ENCODE results near the gene EIF4E2. TPM values are rescaled to one million over a fixed set of nuclear protein-coding genes. Genes with fewer than 3 reads are reported as not detected.
A peak's percentile ranks its signal among the peaks of the same experiment; 100 is the strongest.

EIF4E2 gene
- total RNA-seq, 1 donor from 2014 or later = 87.1 TPM

GRCh38 chr2:232534940-232535651 is 15.4 kb upstream of the EIF4E2 start:
- Mint-ChIP-seq H3K36me3 (ENCODE audit: low read depth) (no peaks in the 10 kb centered on the region), H3K27me3 (ENCODE audit: low read depth) (no peaks in the 10 kb centered on the region), H3K4me3 (ENCODE audit: unreplicated experiment) (no peak overlapping the region), H3K9me3 (ENCODE audit: low read depth) (peaks cover 6% of the 10 kb centered on the region), H3K27ac (ENCODE audit: unreplicated experiment) (no peak overlapping the region), H3K4me1 (ENCODE audit: low read depth) (no peaks in the 10 kb centered on the region)
- DNase-seq (ENCODE audit: low spot score) = peak; percentile 74
- TF ChIP-seq, protein P1, sequence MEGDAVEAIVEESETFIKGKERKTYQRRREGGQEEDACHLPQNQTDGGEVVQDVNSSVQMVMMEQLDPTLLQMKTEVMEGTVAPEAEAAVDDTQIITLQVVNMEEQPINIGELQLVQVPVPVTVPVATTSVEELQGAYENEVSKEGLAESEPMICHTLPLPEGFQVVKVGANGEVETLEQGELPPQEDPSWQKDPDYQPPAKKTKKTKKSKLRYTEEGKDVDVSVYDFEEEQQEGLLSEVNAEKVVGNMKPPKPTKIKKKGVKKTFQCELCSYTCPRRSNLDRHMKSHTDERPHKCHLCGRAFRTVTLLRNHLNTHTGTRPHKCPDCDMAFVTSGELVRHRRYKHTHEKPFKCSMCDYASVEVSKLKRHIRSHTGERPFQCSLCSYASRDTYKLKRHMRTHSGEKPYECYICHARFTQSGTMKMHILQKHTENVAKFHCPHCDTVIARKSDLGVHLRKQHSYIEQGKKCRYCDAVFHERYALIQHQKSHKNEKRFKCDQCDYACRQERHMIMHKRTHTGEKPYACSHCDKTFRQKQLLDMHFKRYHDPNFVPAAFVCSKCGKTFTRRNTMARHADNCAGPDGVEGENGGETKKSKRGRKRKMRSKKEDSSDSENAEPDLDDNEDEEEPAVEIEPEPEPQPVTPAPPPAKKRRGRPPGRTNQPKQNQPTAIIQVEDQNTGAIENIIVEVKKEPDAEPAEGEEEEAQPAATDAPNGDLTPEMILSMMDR (IDR thresholded peaks at IDR 0.05) = no peak

- TF ChIP-seq, protein P1 (IDR thresholded peaks at IDR 0.05) = no peak
- no peaks in the 10 kb centered on the region for H3K4me1 Mint-ChIP-seq (ENCODE audit: low read depth)
- H3K9me3 Mint-ChIP-seq (ENCODE audit: low read depth) = peaks cover 6% of the 10 kb centered on the region
- no peak overlapping the region for H3K27ac Mint-ChIP-seq (ENCODE audit: unreplicated experiment)
- no peak overlapping the region for H3K4me3 Mint-ChIP-seq (ENCODE audit: unreplicated experiment)
- DNase-seq (ENCODE audit: low spot score) = peak; percentile 24
- H3K27me3 Mint-ChIP-seq (ENCODE audit: low read depth) = no peaks in the 10 kb centered on the region
- no peaks in the 10 kb centered on the region for H3K36me3 Mint-ChIP-seq (ENCODE audit: low read depth)
These were observed 14.5 kb upstream of the EIF4E2 start for GRCh38 chr2:232535761-232536530.

DNA sequence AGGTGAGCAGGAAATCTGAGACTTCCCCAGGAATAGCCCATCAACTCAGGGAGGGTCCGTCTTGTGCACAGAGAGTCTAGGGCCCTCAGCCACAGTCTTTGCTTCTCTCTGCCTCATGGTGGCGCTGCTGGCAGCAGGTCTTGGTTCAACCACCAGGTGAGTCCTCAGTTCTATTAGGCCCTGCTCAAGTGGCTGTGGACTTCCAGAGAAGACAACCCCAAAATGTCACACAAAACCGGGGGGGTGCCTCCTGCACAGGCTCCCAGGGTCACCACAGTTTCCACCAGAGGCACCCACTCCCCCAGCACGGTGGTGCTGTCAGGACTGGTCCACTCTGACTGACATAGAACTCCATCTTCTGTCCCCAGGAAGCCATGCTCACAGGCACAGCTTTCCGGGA is 13.4 kb upstream of the EIF4E2 start:
- Mint-ChIP-seq H3K27me3 (ENCODE audit: low read depth) (no peaks in the 10 kb centered on the region), H3K27ac (ENCODE audit: unreplicated experiment) (no peak overlapping the region), H3K4me1 (ENCODE audit: low read depth) (no peaks in the 10 kb centered on the region), H3K4me3 (ENCODE audit: unreplicated experiment) (no peak overlapping the region), H3K36me3 (ENCODE audit: low read depth) (no peaks in the 10 kb centered on the region), H3K9me3 (ENCODE audit: low read depth) (peaks cover 6% of the 10 kb centered on the region)
- DNase-seq (ENCODE audit: low spot score) = peak; percentile 70
- TF ChIP-seq, protein P1 (IDR thresholded peaks at IDR 0.05) = peak; percentile 34

- peaks cover 6% of the 10 kb centered on the region for H3K9me3 Mint-ChIP-seq (ENCODE audit: low read depth)
- H3K36me3 Mint-ChIP-seq (ENCODE audit: low read depth) = no peaks in the 10 kb centered on the region
- DNase-seq (ENCODE audit: low spot score) = peak; percentile 39
- no peaks in the 10 kb centered on the region for H3K4me1 Mint-ChIP-seq (ENCODE audit: low read depth)
- no peaks in the 10 kb centered on the region for H3K27me3 Mint-ChIP-seq (ENCODE audit: low read depth)
- H3K4me3 Mint-ChIP-seq (ENCODE audit: unreplicated experiment) = no peak overlapping the region
- H3K27ac Mint-ChIP-seq (ENCODE audit: unreplicated experiment) = no peak overlapping the region
- TF ChIP-seq, protein P1 (IDR thresholded peaks at IDR 0.05) = no peak
These were observed 13.0 kb upstream of the EIF4E2 start for GRCh38 chr2:232537499-232537898.

- Mint-ChIP-seq H3K9me3 (ENCODE audit: low read depth) (peaks cover 6% of the 10 kb centered on the region), H3K4me3 (ENCODE audit: unreplicated experiment) (no peak overlapping the region), H3K36me3 (ENCODE audit: low read depth) (no peaks in the 10 kb centered on the region), H3K4me1 (ENCODE audit: low read depth) (no peaks in the 10 kb centered on the region), H3K27ac (ENCODE audit: unreplicated experiment) (no peak overlapping the region), H3K27me3 (ENCODE audit: low read depth) (no peaks in the 10 kb centered on the region)
- peak; percentile 26 for DNase-seq (ENCODE audit: low spot score)
- TF ChIP-seq, protein P1 (IDR thresholded peaks at IDR 0.05) = no peak
These were observed 11.8 kb upstream of the EIF4E2 start for GRCh38 chr2:232538671-232539070.
